Epithelial cell of proximal tubule (primary cell): ENCODE data around the gene FOXO6. TPM values are rescaled to one million over a fixed set of nuclear protein-coding genes. Genes with fewer than 3 reads are reported as not detected.
A peak's percentile ranks its signal among the peaks of the same experiment; 100 is the strongest.

Experiments
- DNase-seq: peaks from one replicate; pipeline ENCODE4 v3.0.0-alpha.2; 2011; ENCODE audit warnings: low read depth
- H3K4me3 ChIP-seq: 2 replicates; pipeline ENCODE4 v1.5.1; 2011; ENCODE audit warnings: low read depth, mild to moderate bottlenecking, low read length
- CTCF ChIP-seq: conservative IDR thresholded peaks from 2 replicates; pipeline ENCODE4 v1.5.1; 2012; ENCODE audit warnings: low read depth, mild to moderate bottlenecking, low read length
- total RNA-seq: library from RNA; depleted of rRNA; stranded (reverse); fragments of >200 nt; gene quantifications from 2 replicates; pipeline ENCODE4 v1.2.3, GENCODE V29; 2015

Gene FOXO6
- total RNA-seq, 1 donor from 2014 or later: 0.52 TPM

GRCh38 chr1:41322835-41323234, 38.4 kb upstream of the FOXO6 start:
- no peak for DNase-seq
- no peak overlapping the region for H3K4me3 ChIP-seq
- TF ChIP-seq CTCF: peak; percentile 68

- TF ChIP-seq CTCF: no peak
- no peak overlapping the region for H3K4me3 ChIP-seq
- no peak for DNase-seq
Observed at GRCh38 chr1:41323243-41323642, 38.0 kb upstream of the FOXO6 start.

GRCh38 chr1:41325801-41326200, 35.4 kb upstream of the FOXO6 start:
- TF ChIP-seq CTCF: no peak
- DNase-seq: no peak
- no peak overlapping the region for H3K4me3 ChIP-seq

GRCh38 chr1:41327383-41327999, 33.7 kb upstream of the FOXO6 start:
- no peak overlapping the region for H3K4me3 ChIP-seq
- no peak for DNase-seq
- TF ChIP-seq CTCF: no peak

- no peak for TF ChIP-seq CTCF
Observed at GRCh38 chr1:41328001-41328615, 33.1 kb upstream of the FOXO6 start.

GRCh38 chr1:41328780-41329640, 32.2 kb upstream of the FOXO6 start:
- no peak for TF ChIP-seq CTCF
- DNase-seq: no peak
- H3K4me3 ChIP-seq: no peak overlapping the region

More at GRCh38 chr1:41328001-41328615, 33.1 kb upstream of the FOXO6 start:
- DNase-seq: no peak
- no peak overlapping the region for H3K4me3 ChIP-seq
